Loucy (cell line): ENCODE data around the gene ASB7.

Source experiments
- H2AFZ ChIP-seq: fragments of 200-600 bp; sonication (generic); 2 replicates; pipeline ENCODE4 v1.6.0; 2016; ENCODE audit warnings: antibody characterized with exemption, mild to moderate bottlenecking, low read length, moderate library complexity
- H3F3A ChIP-seq: fragments of 200-600 bp; 2 replicates; pipeline ENCODE4 v1.6.0; 2016; ENCODE audit warnings: antibody characterized with exemption, low read depth, mild to moderate bottlenecking
- H3K27me3 ChIP-seq: fragments of 200-600 bp; sonication (generic); 2 replicates; pipeline ENCODE4 v1.6.1; 2014; ENCODE audit warnings: low read length, mild to moderate bottlenecking; ENCODE audit not compliant: insufficient read depth, poor library complexity, severe bottlenecking
- H3K36me3 ChIP-seq: fragments of 200-600 bp; sonication (generic); 2 replicates; pipeline ENCODE4 v1.6.1; 2016; ENCODE audit warnings: low read length; ENCODE audit not compliant: insufficient read depth
- H3K4me1 ChIP-seq: fragments of 200-600 bp; sonication (generic); 2 replicates; pipeline ENCODE4 v1.5.1; 2014; ENCODE audit warnings: low read length, mild to moderate bottlenecking; ENCODE audit not compliant: insufficient read depth, poor library complexity, severe bottlenecking
- H3K4me2 ChIP-seq: fragments of 200-600 bp; sonication (generic); 2 replicates; pipeline ENCODE4 v1.6.0; 2014; ENCODE audit warnings: antibody characterized with exemption, low read length, low read depth, mild to moderate bottlenecking; ENCODE audit not compliant: poor library complexity, severe bottlenecking
- H3K4me3 ChIP-seq: fragments of 200-600 bp; sonication (generic); 2 replicates; pipeline ENCODE4 v1.5.1; 2014; ENCODE audit warnings: low read length, mild to moderate bottlenecking, mixed read lengths; ENCODE audit not compliant: poor library complexity, severe bottlenecking
- H3K79me2 ChIP-seq: fragments of 200-600 bp; sonication (generic); 2 replicates; pipeline ENCODE4 v1.6.1; 2014; ENCODE audit warnings: low read length; ENCODE audit not compliant: insufficient read depth
- H3K9ac ChIP-seq: fragments of 200-600 bp; sonication (generic); 2 replicates; pipeline ENCODE4 v1.6.0; 2014; ENCODE audit warnings: mild to moderate bottlenecking, low read depth, low read length, moderate library complexity; ENCODE audit not compliant: poor library complexity, severe bottlenecking
- H3K9me2 ChIP-seq: fragments of 200-600 bp; sonication (generic); replicated peaks from 2 replicates; pipeline ENCODE4 v1.6.1; 2016; ENCODE audit warnings: low read depth, low read length, mixed read lengths
- H3K9me3 ChIP-seq: fragments of 200-600 bp; sonication (generic); 2 replicates; pipeline ENCODE4 v1.6.1; 2014; ENCODE audit warnings: mild to moderate bottlenecking, antibody characterized with exemption, low read length, low read depth; ENCODE audit not compliant: insufficient read depth
- H4K20me1 ChIP-seq: fragments of 200-600 bp; sonication (generic); 2 replicates; pipeline ENCODE4 v1.6.0; 2014; ENCODE audit warnings: antibody characterized with exemption, low read length, mild to moderate bottlenecking; ENCODE audit not compliant: insufficient read depth, poor library complexity, severe bottlenecking
- EZH2phosphoT487 ChIP-seq: fragments of 200-600 bp; IDR thresholded peaks from 2 replicates; pipeline ENCODE4 v1.6.1; 2018; ENCODE audit warnings: antibody characterized with exemption, mild to moderate bottlenecking, moderate library complexity, borderline replicate concordance
- TF ChIP-seq, protein P1 (sequence below): fragments of 200-600 bp; sonication (generic); conservative IDR thresholded peaks from 2 replicates; pipeline ENCODE4 v1.5.1; 2014; ENCODE audit warnings: mild to moderate bottlenecking, antibody characterized with exemption, low read length

The ASB7 gene

GRCh38 chr15:100667405-100668347 is 65.3 kb downstream of the ASB7 start:
- Histone ChIP-seq H3K79me2 (no peaks in the 10 kb centered on the region), H3K9me2 (no peaks in the 10 kb centered on the region), H3K4me3 (no peak overlapping the region), H2AFZ (no peak overlapping the region), H3K4me2 (no peak overlapping the region), H4K20me1 (no peaks in the 10 kb centered on the region), H3F3A (no peaks in the 10 kb centered on the region), H3K4me1 (no peaks in the 10 kb centered on the region), H3K9me3 (no peaks in the 10 kb centered on the region), H3K27me3 (no peaks in the 10 kb centered on the region), H3K9ac (no peak overlapping the region), H3K36me3 (no peaks in the 10 kb centered on the region)
- no peak for TF ChIP-seq EZH2phosphoT487
- TF ChIP-seq, protein P1, sequence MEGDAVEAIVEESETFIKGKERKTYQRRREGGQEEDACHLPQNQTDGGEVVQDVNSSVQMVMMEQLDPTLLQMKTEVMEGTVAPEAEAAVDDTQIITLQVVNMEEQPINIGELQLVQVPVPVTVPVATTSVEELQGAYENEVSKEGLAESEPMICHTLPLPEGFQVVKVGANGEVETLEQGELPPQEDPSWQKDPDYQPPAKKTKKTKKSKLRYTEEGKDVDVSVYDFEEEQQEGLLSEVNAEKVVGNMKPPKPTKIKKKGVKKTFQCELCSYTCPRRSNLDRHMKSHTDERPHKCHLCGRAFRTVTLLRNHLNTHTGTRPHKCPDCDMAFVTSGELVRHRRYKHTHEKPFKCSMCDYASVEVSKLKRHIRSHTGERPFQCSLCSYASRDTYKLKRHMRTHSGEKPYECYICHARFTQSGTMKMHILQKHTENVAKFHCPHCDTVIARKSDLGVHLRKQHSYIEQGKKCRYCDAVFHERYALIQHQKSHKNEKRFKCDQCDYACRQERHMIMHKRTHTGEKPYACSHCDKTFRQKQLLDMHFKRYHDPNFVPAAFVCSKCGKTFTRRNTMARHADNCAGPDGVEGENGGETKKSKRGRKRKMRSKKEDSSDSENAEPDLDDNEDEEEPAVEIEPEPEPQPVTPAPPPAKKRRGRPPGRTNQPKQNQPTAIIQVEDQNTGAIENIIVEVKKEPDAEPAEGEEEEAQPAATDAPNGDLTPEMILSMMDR, result no peak

- no peak overlapping the region for H3K9ac ChIP-seq
- TF ChIP-seq, protein P1, result no peak
- TF ChIP-seq EZH2phosphoT487, result no peak
- H3K79me2 ChIP-seq, result no peaks in the 10 kb centered on the region
- no peaks in the 10 kb centered on the region for H3K9me2 ChIP-seq
- H3K36me3 ChIP-seq, result no peaks in the 10 kb centered on the region
- H4K20me1 ChIP-seq, result no peaks in the 10 kb centered on the region
- H2AFZ ChIP-seq, result no peak overlapping the region
- no peaks in the 10 kb centered on the region for H3K4me1 ChIP-seq
- H3K4me2 ChIP-seq, result no peak overlapping the region
- no peaks in the 10 kb centered on the region for H3K27me3 ChIP-seq
- H3K9me3 ChIP-seq, result no peaks in the 10 kb centered on the region
- no peaks in the 10 kb centered on the region for H3F3A ChIP-seq
- no peak overlapping the region for H3K4me3 ChIP-seq
Observed at GRCh38 chr15:100668348-100668745, 66.0 kb downstream of the ASB7 start.

DNA sequence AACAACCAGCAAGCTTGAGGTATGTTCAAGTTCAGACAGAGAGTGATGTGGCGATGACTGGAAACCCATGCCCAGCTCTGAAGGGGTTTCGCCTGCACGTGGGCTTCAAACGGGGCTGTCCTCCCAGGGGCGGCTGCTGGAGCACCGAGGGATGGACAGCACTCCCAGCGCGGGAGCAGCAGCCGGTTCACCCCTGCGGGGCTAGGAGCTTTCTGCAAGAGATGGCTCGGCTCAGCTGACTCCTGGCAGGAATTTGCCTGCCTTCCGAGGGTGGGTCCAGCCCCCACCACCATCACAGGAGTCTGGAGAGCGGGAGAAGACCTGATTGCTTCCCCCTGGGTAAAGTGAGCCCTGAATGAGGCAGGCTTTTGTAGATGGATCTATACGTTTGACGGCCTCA is 66.9 kb downstream of the ASB7 start:
- no peak for TF ChIP-seq EZH2phosphoT487
- TF ChIP-seq, protein P1, result no peak
- Histone ChIP-seq H4K20me1 (no peaks in the 10 kb centered on the region), H3K79me2 (no peaks in the 10 kb centered on the region), H3K9me2 (no peaks in the 10 kb centered on the region), H3F3A (no peaks in the 10 kb centered on the region), H3K4me3 (no peak overlapping the region), H3K9me3 (no peaks in the 10 kb centered on the region), H2AFZ (no peak overlapping the region), H3K27me3 (no peaks in the 10 kb centered on the region), H3K4me1 (no peaks in the 10 kb centered on the region), H3K36me3 (no peaks in the 10 kb centered on the region), H3K4me2 (no peak overlapping the region), H3K9ac (no peak overlapping the region)
